ENCODE results near the gene CRELD1.

- TF ChIP-seq MAZ (IDR thresholded peaks at IDR 0.05; ENCODE audit: borderline replicate concordance, low read depth, low read length) (no peak), MAZ (CRISPR knock-in tag; IDR thresholded peaks at IDR 0.05; ENCODE audit: low read depth) (no peak), ZNF367 (CRISPR knock-in tag; IDR thresholded peaks at IDR 0.05; ENCODE audit: borderline replicate concordance) (no peak), ZNF546 (CRISPR knock-in tag; conservative IDR thresholded peaks at IDR 0.05) (no peak), CTCF (CRISPR knock-in tag; IDR thresholded peaks at IDR 0.05) (no peak), HMGXB3 (CRISPR knock-in tag; IDR thresholded peaks at IDR 0.05; ENCODE audit: borderline replicate concordance) (no peak), ATF3 (CRISPR knock-in tag; IDR thresholded peaks at IDR 0.05) (no peak), BRD4 (CRISPR knock-in tag; IDR thresholded peaks at IDR 0.05) (no peak), NR2F1 (CRISPR knock-in tag; IDR thresholded peaks at IDR 0.05) (no peak), MATR3 (CRISPR knock-in tag; IDR thresholded peaks at IDR 0.05) (no peak), HNF4G (IDR thresholded peaks at IDR 0.05; ENCODE audit: borderline replicate concordance, low read depth, low read length) (no peak), HNF4G (CRISPR knock-in tag; IDR thresholded peaks at IDR 0.05; ENCODE audit: borderline replicate concordance, low read depth) (no peak), GATAD1 (CRISPR knock-in tag; IDR thresholded peaks at IDR 0.05) (no peak), ZNF34 (CRISPR knock-in tag; IDR thresholded peaks at IDR 0.05; ENCODE audit: borderline replicate concordance) (no peak), JUND (CRISPR knock-in tag; IDR thresholded peaks at IDR 0.05) (no peak)
Observed at GRCh38 chr3:9934993-9935392, 1.4 kb downstream of the CRELD1 start.
